SK-N-MC (cell line): Measurements from ENCODE around the gene SPATA31E1.

Source experiments
- EZH2 ChIP-seq: fragments of 200-600 bp; sonication (generic); IDR thresholded peaks from one replicate; pipeline ENCODE4 v1.6.1; 2017; ENCODE audit warnings: antibody characterized with exemption
- FOXP2 ChIP-seq: optimal IDR thresholded peaks from 2 replicates; pipeline ENCODE3; 2011; ENCODE audit warnings: mild to moderate bottlenecking, moderate library complexity; ENCODE audit not compliant: insufficient read depth; ENCODE audit errors: extremely low read length, control extremely low read depth
- POLR2AphosphoS5 ChIP-seq: IDR thresholded peaks from 2 replicates; pipeline ENCODE4 v1.6.1; 2012; ENCODE audit warnings: mild to moderate bottlenecking, low read depth, low read length, borderline replicate concordance

- TF ChIP-seq POLR2AphosphoS5 (no peak), EZH2 (no peak), FOXP2 (no peak)
Measured at GRCh38 chr9:87859786-87860185, 22.9 kb upstream of the SPATA31E1 start.
